ENCODE data around the gene PDGFRB.

PDGFRB gene

GRCh38 chr5:150181766-150182545 lies 26.3 kb upstream of the PDGFRB start:
- no peak for DNase-seq

GRCh38 chr5:150181027-150181426 lies 25.4 kb upstream of the PDGFRB start:
- DNase-seq, result no peak

DNA sequence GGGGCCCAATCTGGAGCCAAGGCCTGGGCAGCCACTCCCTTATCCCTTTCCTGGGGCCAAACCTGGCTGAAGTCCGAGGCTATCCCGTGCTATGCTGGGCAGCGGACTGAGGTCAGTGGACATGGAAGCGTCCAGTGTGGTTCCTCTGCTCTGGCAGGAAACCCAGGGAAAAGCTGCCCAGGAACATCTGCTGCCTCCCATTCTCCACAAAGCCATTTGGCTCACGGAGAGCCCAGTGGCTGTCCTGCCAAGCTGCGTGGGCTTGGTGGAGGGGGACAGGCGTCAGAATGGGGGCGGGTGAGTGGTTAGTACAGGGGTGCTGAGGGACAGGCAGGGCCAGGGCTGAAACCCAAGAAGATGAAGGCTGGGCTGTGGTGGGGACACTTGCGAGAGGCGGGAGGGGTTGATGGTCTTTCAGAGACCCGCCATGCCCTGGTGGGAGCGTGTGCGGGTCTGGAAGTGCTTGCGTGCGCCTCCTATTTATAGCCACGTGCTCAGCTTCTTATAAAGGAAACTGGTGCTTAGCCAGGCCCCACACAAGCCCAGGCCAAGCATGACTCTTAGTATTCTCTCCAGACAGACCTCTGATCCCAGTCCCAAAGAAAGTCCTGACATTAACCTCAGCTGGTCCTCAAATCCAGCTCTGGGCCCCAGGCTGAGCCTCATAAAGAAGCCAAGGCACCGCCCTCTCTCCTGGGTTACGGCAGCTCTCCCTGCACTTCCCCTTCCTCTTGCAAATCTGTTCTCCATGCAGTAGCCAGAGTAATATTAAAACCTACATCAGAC lies 24.8 kb upstream of the PDGFRB start:
- DNase-seq, result no peak

DNA sequence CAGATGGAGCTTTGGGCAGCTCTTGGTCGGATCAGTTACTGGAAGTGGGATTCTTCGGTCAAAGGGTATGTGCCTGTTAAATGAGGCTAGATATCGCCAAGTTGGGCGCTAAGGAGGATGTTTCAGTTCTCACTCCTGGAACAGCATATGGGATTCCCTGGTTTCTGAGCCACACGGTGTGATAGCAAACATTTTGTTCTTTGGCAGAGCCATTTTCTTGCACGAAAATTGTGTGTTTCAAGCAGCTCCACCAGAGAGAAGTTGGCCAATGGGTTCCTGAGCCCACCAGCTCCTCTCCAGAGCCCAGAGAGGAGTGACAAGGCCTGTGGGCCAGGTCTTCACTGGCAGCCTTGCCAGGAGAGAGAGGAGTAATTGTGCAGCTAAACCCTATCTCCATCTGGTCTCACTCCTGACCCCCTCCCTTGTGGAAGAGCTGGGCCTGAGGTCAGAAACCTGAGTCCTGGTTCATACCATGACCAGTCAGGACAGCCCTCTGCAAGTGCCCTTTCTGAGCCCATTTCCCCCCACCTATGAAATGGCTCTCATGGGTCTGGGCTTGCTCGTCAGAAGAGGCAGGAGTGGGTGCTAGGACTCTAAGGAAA lies 23.5 kb upstream of the PDGFRB start:
- no peak for DNase-seq

DNA sequence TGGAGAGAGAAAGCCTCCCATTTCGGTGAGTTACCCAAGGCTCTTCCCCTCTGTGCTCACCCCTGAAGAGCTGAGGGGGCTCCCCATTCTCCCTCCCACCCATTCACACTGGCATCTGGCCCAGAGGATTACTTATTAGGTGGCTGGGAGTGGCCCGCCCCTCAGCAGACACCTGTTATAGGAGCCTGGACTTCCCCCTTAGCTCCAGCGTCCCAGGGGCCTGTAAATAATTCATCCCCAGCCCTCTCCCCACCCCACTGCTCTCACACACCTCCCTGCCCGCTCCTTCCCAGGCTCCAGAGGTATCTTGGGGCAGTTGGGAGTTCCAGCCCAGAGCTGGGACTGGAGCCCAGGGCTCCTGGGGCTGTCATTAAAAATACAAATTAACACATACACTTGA lies 22.6 kb upstream of the PDGFRB start:
- DNase-seq, result no peak

GRCh38 chr5:150177721-150178120 lies 22.1 kb upstream of the PDGFRB start:
- no peak for DNase-seq

DNA sequence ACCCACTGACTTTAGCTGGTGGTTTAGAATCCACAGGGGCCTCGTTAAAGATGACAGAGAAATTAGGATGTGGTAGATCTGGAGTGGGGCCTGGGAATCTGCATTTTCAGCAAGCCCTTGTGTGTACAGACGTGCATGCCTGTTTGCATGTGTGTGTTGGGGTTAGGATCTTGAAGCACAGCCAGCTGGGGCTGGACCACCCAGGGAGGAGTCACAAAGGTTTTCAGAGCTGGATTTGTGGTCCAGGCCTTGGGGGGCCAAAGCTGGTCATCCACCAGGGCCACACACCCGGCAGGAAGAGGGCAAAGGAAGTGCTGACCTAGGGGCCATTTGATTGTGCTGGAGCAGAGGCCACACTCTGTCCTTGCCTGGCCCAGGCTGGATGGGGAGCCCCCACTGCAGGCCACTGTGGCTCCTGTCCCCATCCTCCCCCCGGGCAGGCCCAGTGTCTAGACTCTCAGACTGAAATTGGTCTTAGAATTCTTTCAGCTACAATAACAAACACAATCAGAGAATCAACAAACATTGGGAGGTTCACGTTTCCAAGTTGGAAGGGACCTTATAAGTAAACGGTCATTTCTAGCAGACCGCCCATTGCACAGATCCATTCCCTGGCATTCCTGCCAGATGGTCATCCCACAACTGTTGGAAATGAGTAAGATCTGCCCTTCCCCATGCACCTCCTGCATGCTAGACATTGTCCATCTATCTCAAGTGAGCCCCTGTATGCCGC lies 21.3 kb upstream of the PDGFRB start:
- DNase-seq, result no peak

DNA sequence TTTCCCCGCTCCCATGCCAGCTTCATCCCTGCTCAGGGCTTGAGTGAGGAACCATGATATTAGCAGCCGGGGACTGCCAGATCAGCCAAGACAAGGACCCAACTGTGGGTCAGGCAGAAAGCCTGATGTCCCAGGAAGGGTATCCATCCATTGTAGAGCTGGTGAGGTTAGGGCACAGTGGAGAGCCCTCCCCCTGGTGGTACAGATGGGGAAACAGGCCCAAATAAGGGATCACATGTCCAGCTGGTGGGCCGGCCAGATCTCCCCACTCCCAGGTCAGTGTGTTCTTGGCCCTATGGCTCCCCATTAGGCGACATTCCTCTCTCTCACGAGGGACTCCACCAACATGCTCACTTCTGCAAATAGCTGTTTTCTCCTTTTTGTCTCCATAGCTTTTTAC lies 19.9 kb upstream of the PDGFRB start:
- peak; percentile 49 for DNase-seq

DNA sequence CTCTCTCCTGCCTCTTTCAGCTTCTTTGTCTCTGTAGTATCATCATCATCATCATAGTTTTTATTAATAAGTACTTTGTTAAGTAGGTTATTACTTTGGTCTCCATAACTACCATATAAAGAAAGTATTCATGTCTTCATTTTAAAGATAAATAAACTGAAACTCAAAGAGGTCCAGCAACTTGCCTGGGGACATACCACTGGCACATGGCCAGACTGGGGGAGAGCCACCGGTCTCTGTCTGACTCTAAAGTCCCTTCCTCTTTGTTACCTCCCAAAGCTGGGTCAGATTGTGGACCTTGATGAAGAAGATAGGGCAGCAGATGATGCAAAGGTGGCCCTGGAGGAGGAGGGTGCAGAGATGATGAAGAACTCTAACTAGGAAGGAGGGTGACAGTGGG lies 19.4 kb upstream of the PDGFRB start:
- DNase-seq, result no peak

DNA sequence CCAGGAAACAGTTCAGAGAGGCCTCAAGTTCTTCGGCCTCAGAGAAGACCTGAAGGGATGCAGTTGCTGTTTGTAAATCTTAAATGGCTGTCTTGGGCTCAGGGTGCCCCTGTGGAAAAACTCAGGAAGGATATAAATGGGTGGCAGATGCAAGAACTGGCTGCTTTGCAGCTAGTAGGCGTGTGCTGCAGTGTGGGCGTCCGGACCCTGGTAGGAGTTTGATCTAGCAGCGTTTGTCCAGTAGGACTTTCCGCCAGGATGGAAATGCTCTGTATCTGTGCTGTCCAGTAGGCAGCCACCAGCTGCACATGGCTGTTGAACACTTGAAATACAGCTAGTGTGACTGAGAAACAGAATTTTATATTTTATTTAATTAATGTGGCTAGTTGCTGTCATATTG lies 18.6 kb upstream of the PDGFRB start:
- no peak for DNase-seq

DNA sequence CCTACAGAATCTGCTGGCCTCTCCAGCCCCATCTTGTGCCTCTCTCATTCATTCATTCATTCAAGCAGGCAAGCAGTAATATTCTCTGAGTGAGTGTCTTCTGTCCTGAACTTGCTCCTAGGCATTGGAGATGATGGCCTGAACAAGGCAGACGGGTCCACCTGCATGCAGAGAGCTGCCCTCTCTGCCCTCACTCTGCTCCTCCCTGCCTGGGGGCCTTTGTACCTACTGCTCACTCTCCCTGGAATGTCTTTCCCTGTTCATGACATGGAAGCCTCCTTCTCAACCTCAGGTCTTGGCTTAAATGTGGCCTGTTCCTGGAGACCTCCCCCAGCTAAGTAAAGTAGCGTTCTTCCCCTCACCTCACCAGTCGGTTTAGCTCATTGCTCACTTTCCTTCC lies 17.5 kb upstream of the PDGFRB start:
- DNase-seq, result no peak

GRCh38 chr5:150172556-150172955 lies 16.9 kb upstream of the PDGFRB start:
- no peak for DNase-seq

GRCh38 chr5:150172145-150172544 lies 16.5 kb upstream of the PDGFRB start:
- no peak for DNase-seq

- DNase-seq, result no peak
Observed at GRCh38 chr5:150168864-150169263, 13.2 kb upstream of the PDGFRB start.

DNA sequence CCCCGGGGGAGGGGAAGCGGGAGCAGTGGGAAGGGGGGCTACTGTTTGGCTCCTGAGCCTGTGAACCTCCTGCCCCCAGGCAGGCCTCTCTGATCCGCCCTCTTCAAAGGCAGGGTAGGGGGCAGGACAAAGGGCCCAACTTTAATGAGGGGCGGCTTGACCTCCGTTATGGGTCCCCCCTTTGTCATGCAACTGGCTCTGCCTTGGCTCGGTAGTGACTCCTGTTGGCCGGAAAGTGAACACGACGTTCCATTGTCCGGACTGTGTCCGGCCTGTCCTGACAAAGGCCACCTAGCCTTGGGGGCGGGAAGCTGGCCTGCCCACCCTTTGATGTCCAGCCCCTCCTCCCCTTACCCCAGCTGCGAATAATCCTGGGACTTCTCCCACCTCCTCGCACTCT lies 12.3 kb upstream of the PDGFRB start:
- no peak for DNase-seq

GRCh38 chr5:150167512-150167850 lies 11.8 kb upstream of the PDGFRB start:
- DNase-seq, result no peak

GRCh38 chr5:150166650-150167511 lies 11.2 kb upstream of the PDGFRB start, which contains the start of gene CDX1:
Gene CDX1 (plus strand): TSS chr5:150166778. CDS start chr5:150166877, 99 bp downstream.
- no peak for DNase-seq

- DNase-seq, result no peak
Observed at GRCh38 chr5:150166037-150166649, 10.5 kb upstream of the PDGFRB start.

GRCh38 chr5:150164211-150164980 lies 8.8 kb upstream of the PDGFRB start:
- DNase-seq, result no peak

DNA sequence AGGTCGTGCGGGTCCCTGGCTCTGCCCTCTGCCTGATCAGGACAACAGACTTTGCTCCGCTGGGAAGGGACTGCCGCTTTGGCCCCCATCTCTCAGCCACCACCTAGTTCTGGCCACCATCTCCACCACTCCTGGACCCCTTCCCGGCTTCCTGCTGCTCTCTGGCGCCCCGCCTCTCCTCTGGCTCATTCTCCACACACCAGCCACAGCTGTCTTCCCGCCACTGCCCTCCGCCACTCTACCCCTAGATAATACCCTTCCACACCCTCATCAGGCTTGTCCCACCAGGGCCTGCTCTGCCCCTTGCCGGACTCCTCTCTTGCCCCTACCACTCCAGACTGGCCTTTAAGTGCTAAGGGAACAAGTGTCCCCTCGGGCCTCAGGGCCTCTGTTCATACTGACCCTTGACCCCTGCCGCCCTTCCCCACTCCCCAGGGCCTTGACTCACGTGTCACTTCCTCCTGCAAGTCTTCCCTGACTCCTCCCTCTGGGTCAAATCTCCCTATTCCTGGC lies 8.0 kb upstream of the PDGFRB start:
- DNase-seq, result no peak

GRCh38 chr5:150163035-150163434 lies 7.4 kb upstream of the PDGFRB start:
- no peak for DNase-seq

Data from RPMI8226 (cell line).